Measurements from ENCODE around the gene GAB2. TPM values are rescaled to one million over a fixed set of nuclear protein-coding genes. Genes with fewer than 3 reads are reported as not detected.

The GAB2 gene
- total RNA-seq, 2 experiments from 2014 or later, result 1.2 to 1.3 TPM

GRCh38 chr11:78395597-78395996 lies 22.0 kb downstream of the GAB2 start:
- Histone ChIP-seq H3K4me2 (ENCODE audit: low read length) (no peak overlapping the region), H3K27ac (ENCODE audit: low read depth, low read length, poor library complexity, severe bottlenecking) (no peak overlapping the region), H3K36me3 (ENCODE audit: insufficient read depth, low read length) (no peaks in the 10 kb centered on the region), H3K9me3 (ENCODE audit: low read length) (no peaks in the 10 kb centered on the region), H3K79me2 (ENCODE audit: insufficient read depth, low read depth, low read length) (no peaks in the 10 kb centered on the region), H4K20me1 (ENCODE audit: insufficient read depth, low read length) (no peaks in the 10 kb centered on the region), H3K9me2 (ENCODE audit: insufficient read depth, low read length) (no peaks in the 10 kb centered on the region), H3K4me3 (ENCODE audit: low read depth, low read length, poor library complexity, severe bottlenecking) (no peak overlapping the region), H3K4me1 (ENCODE audit: insufficient read depth, low read length, poor library complexity, severe bottlenecking) (no peaks in the 10 kb centered on the region), H2AFZ (ENCODE audit: low read length) (no peak overlapping the region)
- POLR2A ChIA-PET, result interaction anchor here (0.5 to 0.8 kb wide), 2 partner anchors 11 to 42 kb away, joined by 3 read pairs; no protein-coding TSS in a partner anchor
- TF ChIP-seq EZH2phosphoT487 (IDR thresholded peaks at IDR 0.05; ENCODE audit: borderline replicate concordance, low read depth, low read length) (no peak), CTCF (conservative IDR thresholded peaks at IDR 0.05; ENCODE audit: low read length) (no peak)
- no TSS peak for BruUV-seq (replicated peaks)
- intact Hi-C loops (cut with micrococcal nuclease; ENCODE audit: unreplicated experiment), result no loop called here
- DNase-seq (ENCODE audit: low spot score), result no peak
- CTCF ChIA-PET (ENCODE audit: unreplicated experiment), result no interaction called here

GRCh38 chr11:78392854-78393253 lies 24.8 kb downstream of the GAB2 start:
- Histone ChIP-seq H3K27ac (ENCODE audit: low read depth, low read length, poor library complexity, severe bottlenecking) (no peak overlapping the region), H3K4me3 (ENCODE audit: low read depth, low read length, poor library complexity, severe bottlenecking) (no peak overlapping the region), H4K20me1 (ENCODE audit: insufficient read depth, low read length) (no peaks in the 10 kb centered on the region), H3K4me1 (ENCODE audit: insufficient read depth, low read length, poor library complexity, severe bottlenecking) (no peaks in the 10 kb centered on the region), H3K9me3 (ENCODE audit: low read length) (no peaks in the 10 kb centered on the region), H2AFZ (ENCODE audit: low read length) (no peak overlapping the region), H3K79me2 (ENCODE audit: insufficient read depth, low read depth, low read length) (no peaks in the 10 kb centered on the region), H3K4me2 (ENCODE audit: low read length) (no peak overlapping the region), H3K36me3 (ENCODE audit: insufficient read depth, low read length) (no peaks in the 10 kb centered on the region), H3K9me2 (ENCODE audit: insufficient read depth, low read length) (no peaks in the 10 kb centered on the region)
- ChIA-PET CTCF (ENCODE audit: unreplicated experiment) (no interaction called here), POLR2A (no interaction called here)
- no peak for DNase-seq (ENCODE audit: low spot score)
- BruUV-seq (replicated peaks), result no TSS peak
- intact Hi-C loops (cut with micrococcal nuclease; ENCODE audit: unreplicated experiment), result no loop called here
- TF ChIP-seq EZH2phosphoT487 (IDR thresholded peaks at IDR 0.05; ENCODE audit: borderline replicate concordance, low read depth, low read length), result no peak
- no peak for TF ChIP-seq CTCF (conservative IDR thresholded peaks at IDR 0.05; ENCODE audit: low read length)

GRCh38 chr11:78391424-78391823 lies 26.2 kb downstream of the GAB2 start:
- Histone ChIP-seq H3K4me2 (ENCODE audit: low read length) (no peak overlapping the region), H3K9me2 (ENCODE audit: insufficient read depth, low read length) (no peaks in the 10 kb centered on the region), H4K20me1 (ENCODE audit: insufficient read depth, low read length) (no peaks in the 10 kb centered on the region), H3K9me3 (ENCODE audit: low read length) (no peaks in the 10 kb centered on the region), H3K36me3 (ENCODE audit: insufficient read depth, low read length) (no peaks in the 10 kb centered on the region), H3K27ac (ENCODE audit: low read depth, low read length, poor library complexity, severe bottlenecking) (no peak overlapping the region), H3K4me1 (ENCODE audit: insufficient read depth, low read length, poor library complexity, severe bottlenecking) (no peaks in the 10 kb centered on the region), H3K79me2 (ENCODE audit: insufficient read depth, low read depth, low read length) (no peaks in the 10 kb centered on the region), H2AFZ (ENCODE audit: low read length) (no peak overlapping the region), H3K4me3 (ENCODE audit: low read depth, low read length, poor library complexity, severe bottlenecking) (no peak overlapping the region)
- ChIA-PET POLR2A (no interaction called here), CTCF (ENCODE audit: unreplicated experiment) (no interaction called here)
- intact Hi-C loops (cut with micrococcal nuclease; ENCODE audit: unreplicated experiment), result no loop called here
- no peak for DNase-seq (ENCODE audit: low spot score)
- TF ChIP-seq EZH2phosphoT487 (IDR thresholded peaks at IDR 0.05; ENCODE audit: borderline replicate concordance, low read depth, low read length), result no peak
- no peak for TF ChIP-seq CTCF (conservative IDR thresholded peaks at IDR 0.05; ENCODE audit: low read length)
- no TSS peak for BruUV-seq (replicated peaks)
